CD8-positive, alpha-beta memory T cell (primary cell): ENCODE results near the gene ADCY5. TPM values are rescaled to one million over a fixed set of nuclear protein-coding genes. Genes with fewer than 3 reads are reported as not detected.

Experiments
- CTCF ChIA-PET: fragments of 350-600 bp; sonication (Branson Sonifier 250); formaldehyde crosslinking; loops from one replicate; lab custom pipeline; 2021; ENCODE audit warnings: antibody characterized with exemption; lab: Charles Lee
- POLR2A ChIA-PET: fragments of 350-600 bp; sonication (Branson Sonifier 250); formaldehyde crosslinking; loops from one replicate; lab custom pipeline; 2021; ENCODE audit warnings: antibody characterized with exemption; lab: Charles Lee
- DNase-seq, 5 donors: peaks; one replicate each; pipeline versions ENCODE4 v3.0.0 to v3.0.0-alpha.2; 2020 to 2022; ENCODE audit warnings: mixed read lengths in 1 of 5
- H3K27ac ChIP-seq: one replicate; pipeline ENCODE4 v1.7.0; 2013; ENCODE audit warnings: low read depth, mild to moderate bottlenecking, low read length, moderate library complexity
- H3K27me3 ChIP-seq: 2 replicates; pipeline ENCODE4 v1.7.0; 2013; ENCODE audit warnings: low read length, mild to moderate bottlenecking; ENCODE audit not compliant: insufficient read depth, poor library complexity, severe bottlenecking
- H3K36me3 ChIP-seq: 2 replicates; pipeline ENCODE4 v1.7.0; 2013; ENCODE audit warnings: mild to moderate bottlenecking, low read length, moderate library complexity; ENCODE audit not compliant: insufficient read depth
- H3K4me1 ChIP-seq: 2 replicates; pipeline ENCODE4 v1.7.0; 2013; ENCODE audit warnings: mild to moderate bottlenecking, low read length, moderate library complexity; ENCODE audit not compliant: insufficient read depth
- H3K4me3 ChIP-seq: 2 replicates; pipeline ENCODE4 v1.7.0; 2013; ENCODE audit warnings: mild to moderate bottlenecking, low read length
- H3K9me3 ChIP-seq: 2 replicates; pipeline ENCODE4 v1.7.0; 2013; ENCODE audit warnings: mild to moderate bottlenecking, low read length
- H3K27ac Mint-ChIP-seq, 8 donors: one replicate each; pipeline ENCODE4 v1.8.0; 2020 to 2021; ENCODE audit warnings: mixed read lengths in 8 of 8, mild to moderate bottlenecking in 6 of 8, inconsistent platforms in 3 of 8, moderate library complexity in 3 of 8
- H3K27me3 Mint-ChIP-seq, 2 donors: one replicate each; pipeline ENCODE4 v1.8.0; 2020 to 2021; ENCODE audit warnings: mixed read lengths in 2 of 2, mild to moderate bottlenecking in 1 of 2, moderate library complexity in 1 of 2
- H3K36me3 Mint-ChIP-seq, 3 donors: one replicate each; pipeline ENCODE4 v1.8.0; 2020 to 2021; ENCODE audit warnings: mixed read lengths in 3 of 3, inconsistent platforms in 1 of 3, mild to moderate bottlenecking in 1 of 3
- H3K4me1 Mint-ChIP-seq, 3 donors: one replicate each; pipeline ENCODE4 v1.8.0; 2020 to 2021; ENCODE audit warnings: mixed read lengths in 3 of 3, inconsistent platforms in 1 of 3, mild to moderate bottlenecking in 1 of 3
- H3K4me3 Mint-ChIP-seq, 7 donors: one replicate each; pipeline ENCODE4 v1.8.0; 2020 to 2021; ENCODE audit warnings: mixed read lengths in 7 of 7, mild to moderate bottlenecking in 6 of 7, moderate library complexity in 4 of 7, inconsistent platforms in 2 of 7
- H3K9me3 Mint-ChIP-seq, 5 donors: one replicate each; pipeline ENCODE4 v1.8.0; 2020 to 2022; ENCODE audit warnings: mixed read lengths in 5 of 5, mild to moderate bottlenecking in 3 of 5, moderate library complexity in 2 of 5, inconsistent platforms in 1 of 5
- polyA plus RNA-seq: library from polyadenylated mRNA; unstranded; fragments of 300-500 nt; fragmentation: Illumina TruSeq; gene quantifications from one replicate; pipeline ENCODE4 v1.2.3, GENCODE V29; 2021
- total RNA-seq, 2 experiments: library from RNA; stranded (reverse); gene quantifications; one replicate each; pipeline ENCODE4 v1.2.3, GENCODE V29; 2021

The ADCY5 gene
- total and polyA plus RNA-seq, 3 experiments from 2014 or later, result 0.02 to 0.16 TPM; not detected in 1

DNA sequence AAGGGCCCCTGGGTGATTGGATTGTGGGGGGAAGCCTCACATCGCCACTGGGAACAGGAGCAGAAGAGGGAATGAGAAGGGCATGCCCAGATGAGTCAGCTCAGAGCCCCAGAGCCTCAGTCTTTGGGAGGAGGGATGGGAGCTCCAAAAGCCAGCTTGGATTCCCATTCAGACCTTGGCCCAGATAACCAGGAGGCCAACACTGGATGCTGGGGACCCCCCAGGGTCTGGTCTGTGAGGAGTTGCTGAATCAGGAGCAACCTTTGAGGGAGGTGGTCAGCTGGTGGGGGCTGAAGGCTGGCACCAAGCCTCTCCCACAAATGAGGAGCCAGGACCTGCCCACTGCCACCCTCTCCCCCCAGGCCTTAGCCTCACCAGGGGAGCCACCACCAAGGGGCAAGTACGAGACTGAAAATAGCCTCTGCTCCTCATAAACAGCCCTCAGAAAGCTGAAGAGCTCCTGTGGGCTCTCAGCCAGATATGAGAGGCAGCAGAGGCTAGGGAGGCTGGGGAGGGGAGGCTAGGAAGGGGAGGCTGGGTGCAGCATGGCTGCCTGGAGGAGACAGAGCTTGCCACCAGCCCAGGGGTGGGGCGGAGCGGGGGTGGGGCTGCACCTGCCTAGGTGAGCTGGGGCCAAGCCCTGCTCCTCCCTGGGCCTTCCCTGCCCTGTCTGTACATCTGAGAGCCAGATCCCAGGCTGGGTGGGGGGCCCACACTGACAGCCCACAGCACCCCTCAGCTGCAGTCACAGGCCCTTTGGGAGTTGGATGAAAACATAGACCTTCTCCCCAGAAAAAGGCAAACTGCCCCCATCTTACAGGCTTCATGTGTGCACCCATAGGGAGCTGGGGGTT lies 147.3 kb downstream of the ADCY5 start:
- Mint-ChIP-seq H3K27me3 (peaks cover 12 to 15% of the 10 kb centered on the region in 2 donors), H3K9me3 (no peaks in the 10 kb centered on the region), H3K4me3 (no peak overlapping the region), H3K4me1 (no peaks in the 10 kb centered on the region), H3K27ac (no peak overlapping the region), H3K36me3 (no peaks in the 10 kb centered on the region)
- CTCF ChIA-PET, result no interaction called here
- POLR2A ChIA-PET, result no interaction called here
- no peaks in the 10 kb centered on the region for H3K4me1 ChIP-seq
- H3K9me3 ChIP-seq, result no peaks in the 10 kb centered on the region
- no peak overlapping the region for H3K27ac ChIP-seq
- no peaks in the 10 kb centered on the region for H3K36me3 ChIP-seq
- H3K27me3 ChIP-seq, result no peaks in the 10 kb centered on the region
- peak in 1 of 5 donors; percentile 25 for DNase-seq
- H3K4me3 ChIP-seq, result no peak overlapping the region

DNA sequence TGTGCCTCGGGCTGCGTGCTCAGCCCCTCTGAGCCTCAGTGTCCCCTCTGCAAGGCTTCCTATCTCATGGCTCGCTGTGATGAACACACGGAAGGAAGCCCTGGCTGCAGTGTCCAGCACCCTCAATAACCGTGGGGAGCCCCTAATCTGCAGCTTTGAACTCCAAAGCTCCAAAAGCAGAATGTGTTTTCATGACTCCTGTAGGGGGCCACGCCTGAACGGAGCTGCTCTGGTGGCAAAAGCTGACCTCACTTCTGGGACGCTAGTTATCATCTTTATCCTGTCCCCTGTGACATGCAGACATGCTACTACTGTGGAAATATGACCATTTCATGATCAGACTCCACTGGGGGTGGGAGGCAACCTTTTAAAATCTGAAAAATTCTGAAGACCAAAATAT lies 148.3 kb downstream of the ADCY5 start:
- Mint-ChIP-seq H3K4me1 (no peaks in the 10 kb centered on the region), H3K27me3 (peaks cover 12 to 15% of the 10 kb centered on the region in 2 donors), H3K36me3 (no peaks in the 10 kb centered on the region), H3K27ac (no peak overlapping the region), H3K4me3 (no peak overlapping the region), H3K9me3 (no peaks in the 10 kb centered on the region)
- H3K36me3 ChIP-seq, result no peaks in the 10 kb centered on the region
- no peaks in the 10 kb centered on the region for H3K9me3 ChIP-seq
- H3K27ac ChIP-seq, result no peak overlapping the region
- no peak for DNase-seq
- no peaks in the 10 kb centered on the region for H3K4me1 ChIP-seq
- no peak overlapping the region for H3K4me3 ChIP-seq
- CTCF ChIA-PET, result no interaction called here
- POLR2A ChIA-PET, result no interaction called here
- H3K27me3 ChIP-seq, result no peaks in the 10 kb centered on the region

DNA sequence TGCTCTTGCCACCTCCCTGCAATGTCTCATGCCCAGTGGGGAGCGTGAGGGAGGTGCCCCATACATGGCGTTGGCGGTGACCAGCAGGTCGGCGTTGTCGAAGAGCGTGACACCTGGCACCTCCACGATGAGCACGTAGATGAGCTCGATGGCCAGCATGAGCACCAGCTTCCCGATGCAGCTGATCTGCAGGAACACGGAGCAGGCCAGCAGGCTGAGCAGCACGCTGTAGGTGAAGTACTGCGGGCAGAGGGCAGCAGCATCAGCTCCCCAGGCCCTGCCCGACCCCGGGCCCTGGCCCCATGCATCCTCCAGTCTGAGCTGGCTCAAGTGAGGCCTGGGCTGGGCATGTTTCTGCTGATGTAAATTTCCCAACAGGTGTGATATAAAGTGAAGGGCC lies 148.8 kb downstream of the ADCY5 start:
- Mint-ChIP-seq H3K27me3 (peaks cover 12 to 15% of the 10 kb centered on the region in 2 donors), H3K27ac (no peak overlapping the region), H3K4me3 (no peak overlapping the region), H3K9me3 (no peaks in the 10 kb centered on the region), H3K4me1 (no peaks in the 10 kb centered on the region), H3K36me3 (no peaks in the 10 kb centered on the region)
- DNase-seq, result no peak
- no peaks in the 10 kb centered on the region for H3K27me3 ChIP-seq
- POLR2A ChIA-PET, result no interaction called here
- H3K4me1 ChIP-seq, result no peaks in the 10 kb centered on the region
- H3K27ac ChIP-seq, result no peak overlapping the region
- no peaks in the 10 kb centered on the region for H3K36me3 ChIP-seq
- H3K4me3 ChIP-seq, result no peak overlapping the region
- CTCF ChIA-PET, result no interaction called here
- no peaks in the 10 kb centered on the region for H3K9me3 ChIP-seq

DNA sequence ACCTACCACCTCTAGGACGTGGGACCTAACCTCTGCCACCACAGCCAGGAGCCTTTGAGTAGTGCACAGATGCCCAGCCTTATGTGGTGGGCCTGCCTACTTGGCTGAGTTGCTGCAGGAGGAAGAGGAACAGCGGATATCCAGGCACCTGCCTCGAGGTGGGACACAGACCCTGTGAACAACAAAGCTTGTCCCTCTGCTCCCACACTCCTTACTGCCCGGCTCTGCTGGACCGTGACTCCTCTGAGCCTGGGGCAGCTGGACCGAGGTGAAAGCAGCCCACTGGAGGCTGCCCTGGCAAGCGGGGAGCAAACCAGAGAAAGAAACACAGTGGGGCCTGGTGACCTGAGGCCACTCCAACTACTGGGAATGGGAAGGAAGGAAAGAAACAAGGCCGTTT lies 149.3 kb downstream of the ADCY5 start:
- no peak overlapping the region for H3K4me3 Mint-ChIP-seq

DNA sequence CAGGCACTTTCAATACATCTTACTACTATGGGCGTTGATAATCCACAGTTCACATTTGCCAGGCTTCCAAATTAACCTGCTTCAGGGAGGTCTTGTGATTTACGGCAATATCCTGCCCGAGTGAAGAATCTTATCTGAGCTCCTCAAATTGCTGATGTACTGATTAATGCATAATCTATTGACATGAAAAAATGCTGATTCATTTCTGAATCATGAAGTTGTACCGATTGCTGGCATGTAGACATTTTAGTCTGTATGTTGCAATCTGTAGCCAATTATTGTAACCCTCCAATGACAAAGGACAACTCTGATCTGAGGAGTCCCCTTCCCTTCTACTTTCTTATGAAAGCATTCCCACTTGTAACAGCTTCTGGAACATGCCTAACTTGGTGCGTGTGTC lies 150.0 kb downstream of the ADCY5 start:
- H3K4me1 ChIP-seq, result no peaks in the 10 kb centered on the region
- H3K27ac ChIP-seq, result no peak overlapping the region
- peaks cover 17 to 20% of the 10 kb centered on the region in 2 donors for H3K27me3 Mint-ChIP-seq
- H3K4me3 ChIP-seq, result no peak overlapping the region
- no peak overlapping the region for H3K4me3 Mint-ChIP-seq
- H3K27me3 ChIP-seq, result no peaks in the 10 kb centered on the region
- no peaks in the 10 kb centered on the region for H3K36me3 ChIP-seq
- no peak for DNase-seq
- H3K27ac Mint-ChIP-seq, result no peak overlapping the region
- no peaks in the 10 kb centered on the region for H3K4me1 Mint-ChIP-seq
- CTCF ChIA-PET, result no interaction called here
- no peaks in the 10 kb centered on the region for H3K9me3 Mint-ChIP-seq
- H3K9me3 ChIP-seq, result no peaks in the 10 kb centered on the region
- POLR2A ChIA-PET, result no interaction called here
- H3K36me3 Mint-ChIP-seq, result no peaks in the 10 kb centered on the region

More for the DNA sequence above, 149.3 kb downstream of the ADCY5 start:
- DNase-seq, result no peak
- Mint-ChIP-seq H3K4me1 (no peaks in the 10 kb centered on the region), H3K27me3 (peaks cover 14 to 15% of the 10 kb centered on the region in 2 donors), H3K36me3 (no peaks in the 10 kb centered on the region), H3K9me3 (no peaks in the 10 kb centered on the region), H3K27ac (no peak overlapping the region)
- no peaks in the 10 kb centered on the region for H3K36me3 ChIP-seq
- H3K4me3 ChIP-seq, result no peak overlapping the region
- ChIA-PET POLR2A (no interaction called here), CTCF (no interaction called here)
- H3K27ac ChIP-seq, result no peak overlapping the region
- no peaks in the 10 kb centered on the region for H3K4me1 ChIP-seq
- no peaks in the 10 kb centered on the region for H3K27me3 ChIP-seq
- H3K9me3 ChIP-seq, result no peaks in the 10 kb centered on the region

DNA sequence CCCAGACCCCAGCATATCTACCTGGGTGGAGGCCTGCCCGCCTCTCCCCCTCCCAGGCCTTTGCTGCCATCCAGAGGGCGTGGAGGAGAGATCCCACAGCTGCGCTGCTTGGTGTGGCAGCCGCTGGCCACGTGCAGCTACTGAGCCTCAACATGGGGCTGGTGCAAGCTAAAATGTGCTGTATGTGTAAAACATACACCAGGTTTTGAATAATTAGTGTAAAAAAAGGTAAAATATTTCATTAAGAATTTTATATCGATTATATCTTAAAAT lies 151.3 kb downstream of the ADCY5 start:
- DNase-seq, result no peak
- no peaks in the 10 kb centered on the region for H3K36me3 ChIP-seq
- CTCF ChIA-PET, result no interaction called here

DNA sequence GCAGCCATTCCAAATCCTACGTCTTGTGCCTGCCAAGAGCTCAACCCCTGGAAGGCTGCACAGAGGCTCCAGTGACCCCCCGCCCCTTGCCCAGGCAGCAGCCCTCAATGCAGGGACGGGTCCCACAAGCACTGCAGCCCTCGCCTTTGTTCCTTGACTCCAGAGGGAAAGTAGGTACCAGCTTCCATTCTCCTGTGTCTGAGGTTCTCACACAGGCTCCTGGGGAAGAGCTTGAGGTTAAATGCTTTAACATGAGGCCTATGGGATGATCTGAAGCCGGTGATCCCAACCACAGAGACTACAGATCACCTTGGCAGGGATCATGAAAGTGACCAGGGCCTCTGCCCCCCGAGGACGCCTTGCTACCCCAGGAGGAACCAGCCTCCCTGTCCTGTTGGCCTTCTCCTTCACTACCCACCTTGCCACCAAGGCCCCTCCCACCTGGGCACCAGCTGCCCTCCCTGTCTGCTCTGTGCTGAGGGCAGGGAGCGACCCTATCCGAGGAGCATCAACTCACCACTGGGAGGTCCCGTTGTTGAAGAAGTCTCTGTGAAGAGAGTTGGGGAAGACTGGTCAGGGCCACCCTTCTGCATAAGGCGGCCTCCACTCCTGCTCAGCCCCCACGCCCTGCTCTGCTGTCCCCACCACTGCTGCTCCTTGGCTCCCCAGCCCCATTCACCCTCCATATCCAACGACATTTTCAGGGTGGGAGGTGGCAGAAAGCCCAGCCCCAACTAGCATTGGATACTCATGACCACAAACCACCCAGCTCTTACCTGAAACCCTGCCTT lies 151.9 kb downstream of the ADCY5 start:
- Histone ChIP-seq H3K4me1 (no peaks in the 10 kb centered on the region), H3K27ac (no peak overlapping the region), H3K27me3 (no peaks in the 10 kb centered on the region), H3K4me3 (no peak overlapping the region), H3K9me3 (no peaks in the 10 kb centered on the region), H3K36me3 (no peaks in the 10 kb centered on the region)
- Mint-ChIP-seq H3K27me3 (peaks cover 13 to 16% of the 10 kb centered on the region in 2 donors), H3K27ac (no peak overlapping the region), H3K4me3 (no peak overlapping the region), H3K4me1 (no peaks in the 10 kb centered on the region), H3K36me3 (no peaks in the 10 kb centered on the region), H3K9me3 (no peaks in the 10 kb centered on the region)
- ChIA-PET POLR2A (no interaction called here), CTCF (no interaction called here)
- no peak for DNase-seq

More for the DNA sequence above, 151.3 kb downstream of the ADCY5 start:
- peaks cover 12 to 19% of the 10 kb centered on the region in 2 donors for H3K27me3 Mint-ChIP-seq
- H3K36me3 Mint-ChIP-seq, result no peaks in the 10 kb centered on the region
- H3K4me1 ChIP-seq, result no peaks in the 10 kb centered on the region
- H3K27ac Mint-ChIP-seq, result no peak overlapping the region
- no peak overlapping the region for H3K4me3 ChIP-seq
- no peaks in the 10 kb centered on the region for H3K4me1 Mint-ChIP-seq
- POLR2A ChIA-PET, result no interaction called here
- no peak overlapping the region for H3K4me3 Mint-ChIP-seq
- H3K9me3 ChIP-seq, result no peaks in the 10 kb centered on the region
- H3K9me3 Mint-ChIP-seq, result no peaks in the 10 kb centered on the region
- H3K27me3 ChIP-seq, result no peaks in the 10 kb centered on the region
- no peak overlapping the region for H3K27ac ChIP-seq

DNA sequence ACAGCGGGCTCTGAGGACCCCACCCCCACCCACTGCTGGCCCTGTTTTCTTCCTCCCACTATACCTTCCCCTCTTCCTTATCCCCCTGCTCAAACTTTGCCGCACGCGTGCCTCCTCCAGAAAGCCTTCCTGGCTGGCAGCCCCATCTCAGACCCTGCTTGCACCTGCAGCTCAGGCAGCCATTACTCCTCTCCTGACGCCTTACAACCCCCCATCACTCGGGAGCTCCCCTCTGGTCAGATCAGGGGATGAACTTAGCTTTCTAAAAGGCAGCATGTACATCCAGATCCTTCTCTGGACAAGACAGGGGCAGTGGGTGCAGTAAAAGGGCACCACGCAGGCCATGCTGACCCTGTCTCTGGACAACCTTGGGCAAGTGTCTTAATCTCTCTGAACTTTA lies 152.6 kb downstream of the ADCY5 start:
- no peaks in the 10 kb centered on the region for H3K9me3 ChIP-seq

More for the DNA sequence above, 152.6 kb downstream of the ADCY5 start:
- ChIA-PET CTCF (no interaction called here), POLR2A (no interaction called here)
- no peaks in the 10 kb centered on the region for H3K4me1 Mint-ChIP-seq
- H3K36me3 Mint-ChIP-seq, result no peaks in the 10 kb centered on the region
- H3K27me3 ChIP-seq, result no peaks in the 10 kb centered on the region
- no peak overlapping the region for H3K4me3 ChIP-seq
- H3K27ac Mint-ChIP-seq, result no peak overlapping the region
- H3K27ac ChIP-seq, result no peak overlapping the region
- DNase-seq, result no peak
- peaks cover 15 to 16% of the 10 kb centered on the region in 2 donors for H3K27me3 Mint-ChIP-seq
- H3K4me1 ChIP-seq, result no peaks in the 10 kb centered on the region
- no peaks in the 10 kb centered on the region for H3K9me3 Mint-ChIP-seq
- no peak overlapping the region for H3K4me3 Mint-ChIP-seq
- no peaks in the 10 kb centered on the region for H3K36me3 ChIP-seq
